Measurements from ENCODE around the gene RPTOR.

GRCh38 chr17:80574496-80574895 is 29.9 kb downstream of the RPTOR start:
- TF ChIP-seq, protein P1, sequence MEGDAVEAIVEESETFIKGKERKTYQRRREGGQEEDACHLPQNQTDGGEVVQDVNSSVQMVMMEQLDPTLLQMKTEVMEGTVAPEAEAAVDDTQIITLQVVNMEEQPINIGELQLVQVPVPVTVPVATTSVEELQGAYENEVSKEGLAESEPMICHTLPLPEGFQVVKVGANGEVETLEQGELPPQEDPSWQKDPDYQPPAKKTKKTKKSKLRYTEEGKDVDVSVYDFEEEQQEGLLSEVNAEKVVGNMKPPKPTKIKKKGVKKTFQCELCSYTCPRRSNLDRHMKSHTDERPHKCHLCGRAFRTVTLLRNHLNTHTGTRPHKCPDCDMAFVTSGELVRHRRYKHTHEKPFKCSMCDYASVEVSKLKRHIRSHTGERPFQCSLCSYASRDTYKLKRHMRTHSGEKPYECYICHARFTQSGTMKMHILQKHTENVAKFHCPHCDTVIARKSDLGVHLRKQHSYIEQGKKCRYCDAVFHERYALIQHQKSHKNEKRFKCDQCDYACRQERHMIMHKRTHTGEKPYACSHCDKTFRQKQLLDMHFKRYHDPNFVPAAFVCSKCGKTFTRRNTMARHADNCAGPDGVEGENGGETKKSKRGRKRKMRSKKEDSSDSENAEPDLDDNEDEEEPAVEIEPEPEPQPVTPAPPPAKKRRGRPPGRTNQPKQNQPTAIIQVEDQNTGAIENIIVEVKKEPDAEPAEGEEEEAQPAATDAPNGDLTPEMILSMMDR (optimal IDR thresholded peaks at IDR 0.05 in 1 of 3, IDR thresholded peaks at IDR 0.05 in 1 of 3, conservative IDR thresholded peaks at IDR 0.05 in 1 of 3; ENCODE audit: extremely low read depth in 1 of 3, insufficient read depth in 2 of 3, low read length in 3 of 3), result no peak
- no peak for TF ChIP-seq EZH2 (IDR thresholded peaks at IDR 0.05; ENCODE audit: low read length)

Measured in keratinocyte (primary cell).